Osteoblast (primary cell): ENCODE results near the gene AKAP10. TPM values are rescaled to one million over a fixed set of nuclear protein-coding genes. Genes with fewer than 3 reads are reported as not detected.

Experiments
- DNase-seq: peaks from one replicate; pipeline ENCODE4 v3.0.0; 2011; ENCODE audit warnings: low spot score, mixed read lengths; ENCODE audit not compliant: insufficient read length; ENCODE audit errors: missing footprints
- H2AFZ ChIP-seq: 2 replicates; pipeline ENCODE4 v1.6.0; 2011; ENCODE audit warnings: mild to moderate bottlenecking, low read length
- H3K27ac ChIP-seq: 2 replicates; pipeline ENCODE4 v1.5.1; 2011; ENCODE audit warnings: mild to moderate bottlenecking, low read depth, low read length, moderate library complexity
- H3K27me3 ChIP-seq: 2 replicates; pipeline ENCODE4 v1.6.0; 2012; ENCODE audit warnings: mild to moderate bottlenecking, control low read depth, inconsistent platforms, low read length, moderate library complexity; ENCODE audit not compliant: insufficient read depth
- H3K36me3 ChIP-seq: 2 replicates; pipeline ENCODE4 v1.5.1; 2011; ENCODE audit warnings: mild to moderate bottlenecking, low read length, control low read depth, moderate library complexity; ENCODE audit not compliant: insufficient read depth
- H3K4me1 ChIP-seq: 2 replicates; pipeline ENCODE4 v1.5.1; 2011; ENCODE audit warnings: mild to moderate bottlenecking, low read length, control low read depth, moderate library complexity; ENCODE audit not compliant: insufficient read depth
- H3K4me2 ChIP-seq: 2 replicates; pipeline ENCODE4 v1.6.0; 2011; ENCODE audit warnings: mild to moderate bottlenecking, low read length; ENCODE audit not compliant: insufficient read depth
- H3K4me3 ChIP-seq: fragments of 200-600 bp; sonication (generic); 3 replicates; pipeline ENCODE4 v1.5.1; 2012; ENCODE audit warnings: mild to moderate bottlenecking, low read length, inconsistent platforms; ENCODE audit not compliant: insufficient read depth
- H3K79me2 ChIP-seq: 2 replicates; pipeline ENCODE4 v1.6.0; 2012; ENCODE audit warnings: mild to moderate bottlenecking, low read length, control low read depth, inconsistent platforms; ENCODE audit not compliant: insufficient read depth
- H3K9me3 ChIP-seq: 2 replicates; pipeline ENCODE4 v1.5.1; 2011; ENCODE audit warnings: low read depth, low read length, control low read depth
- H4K20me1 ChIP-seq: 2 replicates; pipeline ENCODE4 v1.6.0; 2012; ENCODE audit warnings: mild to moderate bottlenecking, low read length, control low read depth; ENCODE audit not compliant: insufficient read depth
- total RNA-seq: library from RNA; depleted of rRNA; stranded (reverse); fragments of >200 nt; gene quantifications from 2 replicates; pipeline ENCODE4 v1.2.3, GENCODE V29; 2012
- TF ChIP-seq, protein P1 (sequence below): IDR thresholded peaks from 2 replicates; pipeline ENCODE4 v1.5.1; 2011; ENCODE audit warnings: mild to moderate bottlenecking, low read depth, low read length, moderate library complexity; ENCODE audit errors: extremely low read depth

The AKAP10 gene
- total RNA-seq, 1 donor = 27.5 TPM

DNA sequence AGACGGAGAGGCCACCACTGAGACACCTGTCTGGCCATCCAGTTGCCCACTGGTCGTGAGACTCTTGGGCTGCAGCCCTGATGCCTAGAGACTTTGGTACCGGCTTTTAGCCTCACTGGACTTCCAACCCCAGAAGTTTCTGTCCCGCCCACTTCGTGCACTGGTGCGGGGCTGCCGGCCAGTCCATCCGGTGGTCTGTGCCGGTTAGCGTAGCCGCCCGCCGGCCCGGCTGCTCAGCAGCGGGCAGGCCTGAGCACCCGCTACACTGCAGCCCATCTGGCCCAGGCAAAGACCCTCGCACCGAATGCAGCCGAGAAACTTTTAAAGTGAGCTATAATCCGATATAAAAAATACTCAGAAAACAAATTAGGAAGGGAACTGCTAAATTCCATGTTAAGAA, 30.7 kb downstream of the AKAP10 start:
- Histone ChIP-seq H3K4me3 (no peak overlapping the region), H3K27ac (no peak overlapping the region), H3K4me2 (no peak overlapping the region), H3K79me2 (peaks cover 69% of the 10 kb centered on the region), H4K20me1 (peaks cover 15% of the 10 kb centered on the region), H3K4me1 (no peaks in the 10 kb centered on the region), H3K27me3 (no peaks in the 10 kb centered on the region), H3K36me3 (peaks cover 22% of the 10 kb centered on the region), H3K9me3 (no peaks in the 10 kb centered on the region), H2AFZ (no peak overlapping the region)
- no peak for DNase-seq
- TF ChIP-seq, protein P1, sequence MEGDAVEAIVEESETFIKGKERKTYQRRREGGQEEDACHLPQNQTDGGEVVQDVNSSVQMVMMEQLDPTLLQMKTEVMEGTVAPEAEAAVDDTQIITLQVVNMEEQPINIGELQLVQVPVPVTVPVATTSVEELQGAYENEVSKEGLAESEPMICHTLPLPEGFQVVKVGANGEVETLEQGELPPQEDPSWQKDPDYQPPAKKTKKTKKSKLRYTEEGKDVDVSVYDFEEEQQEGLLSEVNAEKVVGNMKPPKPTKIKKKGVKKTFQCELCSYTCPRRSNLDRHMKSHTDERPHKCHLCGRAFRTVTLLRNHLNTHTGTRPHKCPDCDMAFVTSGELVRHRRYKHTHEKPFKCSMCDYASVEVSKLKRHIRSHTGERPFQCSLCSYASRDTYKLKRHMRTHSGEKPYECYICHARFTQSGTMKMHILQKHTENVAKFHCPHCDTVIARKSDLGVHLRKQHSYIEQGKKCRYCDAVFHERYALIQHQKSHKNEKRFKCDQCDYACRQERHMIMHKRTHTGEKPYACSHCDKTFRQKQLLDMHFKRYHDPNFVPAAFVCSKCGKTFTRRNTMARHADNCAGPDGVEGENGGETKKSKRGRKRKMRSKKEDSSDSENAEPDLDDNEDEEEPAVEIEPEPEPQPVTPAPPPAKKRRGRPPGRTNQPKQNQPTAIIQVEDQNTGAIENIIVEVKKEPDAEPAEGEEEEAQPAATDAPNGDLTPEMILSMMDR = no peak

DNA sequence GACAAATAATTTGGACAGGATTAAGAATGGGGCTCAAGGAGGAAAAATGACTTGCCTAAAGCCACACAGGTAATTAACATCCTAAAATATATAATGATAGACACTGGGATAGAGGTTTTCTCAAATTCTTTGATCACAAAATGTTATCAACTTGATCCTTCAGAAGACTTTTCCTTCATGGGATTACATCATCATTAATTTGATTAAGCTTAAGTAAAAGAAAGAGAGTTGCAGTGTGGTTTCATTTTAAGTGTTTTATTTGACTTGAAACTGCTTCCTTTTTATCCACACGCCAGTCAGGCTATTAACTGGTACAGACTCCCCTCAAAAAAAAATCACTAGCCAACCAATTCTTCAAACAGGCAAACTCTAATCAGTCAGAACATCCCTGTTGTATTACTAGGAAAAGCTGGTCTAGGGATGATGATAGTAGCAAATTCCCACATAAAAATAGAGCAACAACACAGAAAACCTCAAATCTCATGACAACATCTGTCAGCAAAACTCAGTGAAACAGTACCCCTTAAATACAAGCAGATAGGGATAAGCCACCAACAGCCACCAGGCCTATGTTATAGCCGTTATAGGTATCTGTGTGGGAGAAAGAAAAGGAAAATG, 32.5 kb downstream of the AKAP10 start:
- H4K20me1 ChIP-seq = peaks cover 19% of the 10 kb centered on the region
- TF ChIP-seq, protein P1 = no peak
- H3K27ac ChIP-seq = no peak overlapping the region
- no peak for DNase-seq
- H3K4me1 ChIP-seq = peaks cover 8% of the 10 kb centered on the region
- no peaks in the 10 kb centered on the region for H3K27me3 ChIP-seq
- H3K36me3 ChIP-seq = peaks cover 22% of the 10 kb centered on the region
- no peak overlapping the region for H3K4me3 ChIP-seq
- no peak overlapping the region for H3K4me2 ChIP-seq
- H3K79me2 ChIP-seq = peaks cover 71% of the 10 kb centered on the region
- no peak overlapping the region for H2AFZ ChIP-seq
- H3K9me3 ChIP-seq = no peaks in the 10 kb centered on the region

- TF ChIP-seq, protein P1 = no peak
- no peak overlapping the region for H3K4me3 ChIP-seq
- H3K4me2 ChIP-seq = no peak overlapping the region
- DNase-seq = no peak
- H3K36me3 ChIP-seq = peaks cover 35% of the 10 kb centered on the region
- no peaks in the 10 kb centered on the region for H3K9me3 ChIP-seq
- peaks cover 8% of the 10 kb centered on the region for H3K4me1 ChIP-seq
- H3K79me2 ChIP-seq = peaks cover 61% of the 10 kb centered on the region
- H3K27ac ChIP-seq = no peak overlapping the region
- no peak overlapping the region for H2AFZ ChIP-seq
- no peaks in the 10 kb centered on the region for H3K27me3 ChIP-seq
- peaks cover 15% of the 10 kb centered on the region for H4K20me1 ChIP-seq
Observed at GRCh38 chr17:19943599-19943998, 34.0 kb downstream of the AKAP10 start.

- Histone ChIP-seq H3K4me3 (no peak overlapping the region), H4K20me1 (peaks cover 10% of the 10 kb centered on the region), H2AFZ (no peak overlapping the region), H3K36me3 (peaks cover 35% of the 10 kb centered on the region), H3K79me2 (peaks cover 55% of the 10 kb centered on the region), H3K9me3 (no peaks in the 10 kb centered on the region), H3K4me2 (no peak overlapping the region), H3K27ac (no peak overlapping the region), H3K27me3 (no peaks in the 10 kb centered on the region), H3K4me1 (peaks cover 8% of the 10 kb centered on the region)
- TF ChIP-seq, protein P1 = no peak
- DNase-seq = no peak
Observed at GRCh38 chr17:19943026-19943425, 34.6 kb downstream of the AKAP10 start.
